Renal cortex interstitium (tissue), 11 donors: Measurements from ENCODE around the gene CA10. TPM values are rescaled to one million over a fixed set of nuclear protein-coding genes. Genes with fewer than 3 reads are reported as not detected.

Experiments
- DNase-seq, 11 donors: peaks; one replicate each; pipeline ENCODE4 v3.0.0-alpha.2; 2013; ENCODE audit warnings: low read depth in 9 of 11, low spot score in 4 of 11; ENCODE audit errors: extremely low read depth in 1 of 11
- polyA plus RNA-seq, 3 donors: library from polyadenylated mRNA; unstranded; fragments of 120-200 nt; gene quantifications; one replicate each; pipeline ENCODE4 v1.2.1, GENCODE V29; 2013; ENCODE audit not compliant: insufficient read length in 3 of 3

The CA10 gene
- polyA plus RNA-seq, 3 donors: 10.3 to 21.0 (median 10.4) TPM

GRCh38 chr17:51725185-51725584 is 433.3 kb downstream of the CA10 start:
- DNase-seq: no peak

GRCh38 chr17:51724043-51724580 is 434.4 kb downstream of the CA10 start:
- no peak for DNase-seq

DNA sequence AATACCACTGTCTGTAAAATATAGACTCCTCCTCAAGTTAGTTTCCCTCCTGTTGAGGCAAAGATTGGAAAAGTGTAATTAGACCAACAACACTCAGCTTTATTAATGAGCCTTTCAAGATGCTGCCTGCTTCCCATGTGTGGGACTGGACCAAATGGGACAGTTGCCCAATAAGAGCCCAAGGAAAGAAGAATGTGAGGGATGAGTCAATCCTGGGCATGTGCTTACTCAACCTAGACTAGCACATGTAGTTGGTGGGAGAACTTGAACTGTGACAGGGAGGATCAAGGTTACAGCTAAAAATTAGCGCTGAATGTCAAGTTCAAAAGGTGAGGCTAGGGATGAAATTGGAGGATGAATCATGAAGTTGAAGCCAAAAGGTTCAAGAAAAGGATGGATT is 435.5 kb downstream of the CA10 start:
- DNase-seq: no peak

DNA sequence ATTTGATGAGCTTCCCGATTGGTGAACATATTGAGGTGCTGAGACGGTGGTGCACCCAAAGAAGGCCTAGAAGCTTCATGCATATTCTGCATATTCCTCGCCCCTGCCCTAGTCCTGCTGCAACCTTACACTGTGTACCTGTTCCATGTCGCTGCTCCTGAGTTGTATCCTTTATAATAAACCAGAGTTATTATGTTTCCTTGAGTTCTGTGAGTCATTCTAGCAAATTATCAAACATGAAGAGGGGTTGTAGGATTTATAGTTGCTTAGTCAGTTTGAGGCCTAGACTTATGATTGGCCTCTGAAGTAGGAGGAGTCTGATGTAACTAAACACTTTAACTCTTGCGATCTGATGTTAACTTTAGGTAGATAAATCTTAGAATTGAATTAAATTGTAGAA is 436.8 kb downstream of the CA10 start:
- DNase-seq: no peak

DNA sequence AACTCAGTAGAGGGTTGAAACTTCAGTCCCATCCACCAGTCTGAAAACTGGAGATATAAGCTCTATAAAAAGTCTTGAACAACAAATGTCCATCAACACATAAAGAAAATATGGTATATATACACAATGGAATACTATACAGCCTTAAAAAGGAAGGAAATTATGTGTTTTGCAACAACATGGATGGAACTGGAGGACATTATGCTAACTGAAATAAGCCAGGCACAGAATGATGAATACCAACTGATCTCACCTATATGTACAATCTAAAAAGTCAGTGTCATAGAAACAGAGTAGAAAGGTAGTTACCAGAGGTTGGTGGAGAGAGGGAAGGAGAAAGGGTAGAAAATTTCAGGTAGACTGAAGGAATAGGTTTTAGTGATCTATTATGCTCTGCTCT is 438.1 kb downstream of the CA10 start:
- DNase-seq: no peak

DNA sequence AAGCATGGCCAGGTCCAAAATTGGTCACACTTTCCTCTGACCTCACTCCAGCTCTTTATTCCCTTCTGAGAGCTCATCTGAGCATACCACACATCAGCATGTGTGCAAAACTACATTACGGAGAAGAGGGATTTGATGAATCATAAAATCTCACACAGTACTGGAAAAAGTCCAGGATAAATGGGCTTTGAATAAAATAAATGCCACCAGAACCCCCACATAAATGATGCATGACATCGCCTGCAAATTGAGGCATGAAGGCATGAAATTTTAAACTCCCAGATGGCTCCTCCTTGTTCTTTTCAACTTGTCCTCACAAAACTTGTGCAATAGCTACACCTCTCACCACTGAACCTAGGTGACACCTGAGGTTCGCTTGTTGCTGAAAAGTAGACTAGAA is 439.5 kb downstream of the CA10 start:
- DNase-seq: no peak

GRCh38 chr17:51711581-51711980 is 446.9 kb downstream of the CA10 start:
- no peak for DNase-seq

DNA sequence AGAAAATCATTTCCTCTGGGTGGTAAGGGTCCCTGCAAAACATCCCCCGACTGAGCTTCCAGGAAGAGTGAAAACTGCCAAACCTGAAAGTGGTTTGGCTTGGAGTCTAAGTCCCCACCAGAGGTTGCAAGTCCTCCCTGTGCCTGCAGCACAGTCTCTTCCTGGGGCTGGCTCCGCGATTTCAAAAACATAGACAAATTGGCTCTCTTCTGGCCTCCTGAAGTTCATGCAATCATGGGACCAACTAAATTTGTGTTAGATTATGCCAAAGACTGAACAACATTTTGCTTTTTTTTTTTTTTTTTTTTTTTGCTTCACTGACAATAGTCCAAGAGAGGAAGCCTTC is 447.9 kb downstream of the CA10 start:
- DNase-seq: no peak

GRCh38 chr17:51709694-51710633 is 448.6 kb downstream of the CA10 start:
- no peak for DNase-seq

- DNase-seq: no peak
Measured at GRCh38 chr17:51707216-51707615, 451.3 kb downstream of the CA10 start.

GRCh38 chr17:51706093-51706492 is 452.4 kb downstream of the CA10 start:
- DNase-seq: no peak

DNA sequence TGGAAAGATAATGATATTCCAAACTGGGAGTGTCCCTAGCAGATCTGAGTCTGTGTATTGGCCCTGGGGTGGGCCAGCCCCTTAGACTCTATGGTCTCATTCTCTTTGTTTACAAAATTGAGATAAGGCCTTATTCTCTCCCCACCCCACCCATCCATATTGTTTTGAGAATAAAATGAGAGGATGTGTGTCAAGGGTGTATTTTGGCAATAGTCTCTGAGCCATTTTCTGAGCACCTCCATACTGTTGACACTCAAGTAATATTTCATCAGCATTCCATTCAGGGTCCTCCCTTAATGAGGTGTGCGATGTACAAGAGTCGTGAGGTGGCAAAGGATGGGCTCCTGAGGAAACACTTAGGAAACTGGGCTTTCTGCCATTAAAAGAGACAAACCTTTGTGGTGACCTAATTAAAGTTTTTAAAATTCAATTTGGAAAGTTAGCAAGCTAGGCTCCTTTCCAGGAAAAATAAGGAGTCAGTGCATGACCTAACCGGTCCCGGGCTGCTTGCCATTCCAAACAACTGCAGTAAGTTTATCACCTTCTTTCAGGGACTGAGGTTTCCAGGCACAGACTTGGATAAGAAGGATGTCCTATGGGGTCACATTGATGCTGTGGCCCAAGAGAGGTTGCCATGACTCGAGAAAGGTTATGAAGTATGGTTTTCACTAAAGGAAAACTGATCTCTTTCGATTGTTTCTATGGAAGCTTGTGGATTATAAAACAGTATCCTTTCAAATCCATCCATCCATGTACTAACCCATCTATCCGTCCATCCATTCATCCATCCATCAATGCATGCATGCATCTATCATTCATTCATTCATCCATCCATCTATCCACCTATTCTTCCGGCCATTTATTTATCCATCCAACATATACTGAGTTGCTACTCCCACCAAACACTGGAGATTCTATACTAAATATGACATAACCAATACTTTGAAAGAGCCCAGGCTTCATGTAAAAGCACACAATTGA is 454.9 kb downstream of the CA10 start:
- DNase-seq: peak in 6 of 11 donors; percentile 7 to 28 (median 23)

DNA sequence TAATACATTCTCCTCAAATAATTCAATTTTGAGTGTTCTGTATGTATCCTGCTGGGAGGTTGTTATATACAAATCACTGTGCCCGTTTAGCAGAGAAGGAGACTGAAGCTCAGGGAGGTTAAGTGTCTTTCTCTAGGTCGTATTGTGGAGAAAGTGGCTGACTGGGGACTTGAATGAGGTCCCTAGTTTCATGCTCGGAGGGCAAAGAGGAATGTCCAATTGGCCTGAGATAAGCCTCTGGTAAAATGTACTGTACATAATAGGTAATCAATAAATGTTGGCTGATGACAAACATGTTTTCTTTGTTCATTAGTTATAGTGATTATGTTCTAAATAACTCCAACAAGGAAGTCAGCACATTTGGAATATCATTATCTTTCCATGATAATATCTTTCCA is 455.6 kb downstream of the CA10 start:
- DNase-seq: no peak

GRCh38 chr17:51701501-51701900 is 457.0 kb downstream of the CA10 start:
- no peak for DNase-seq

GRCh38 chr17:51700011-51700760 is 458.3 kb downstream of the CA10 start:
- no peak for DNase-seq

DNA sequence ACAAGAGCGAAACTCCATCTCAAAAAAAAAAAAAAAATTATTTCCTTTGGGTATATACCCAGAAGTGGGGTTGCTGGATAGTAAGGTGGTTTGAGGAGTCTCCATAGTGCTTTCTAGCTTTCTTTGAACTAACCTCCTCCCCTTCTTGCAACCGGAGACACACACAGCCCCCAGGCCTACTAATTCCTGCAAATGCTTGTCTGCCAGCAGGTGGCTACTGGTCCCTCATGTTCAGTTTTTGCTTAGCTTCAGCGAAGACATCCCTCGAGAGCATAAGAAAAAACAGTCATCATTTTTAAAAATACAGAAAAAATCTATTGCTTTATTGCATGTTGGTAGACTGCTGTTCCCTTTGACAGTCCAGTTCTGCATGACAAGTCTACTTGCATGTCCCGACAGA is 459.2 kb downstream of the CA10 start:
- no peak for DNase-seq

- no peak for DNase-seq
Measured at GRCh38 chr17:51692917-51693316, 465.6 kb downstream of the CA10 start.

GRCh38 chr17:51687887-51688286 is 470.6 kb downstream of the CA10 start:
- DNase-seq: no peak

- no peak for DNase-seq
Measured at GRCh38 chr17:51685287-51685909, 473.1 kb downstream of the CA10 start.
